PC-3 (cell line): ENCODE results near the gene RAPGEF3. TPM values are rescaled to one million over a fixed set of nuclear protein-coding genes. Genes with fewer than 3 reads are reported as not detected.

Source experiments
- ATAC-seq: fragments of 200-7000 bp; cut with Tn5 transposase; 2 replicates; pipeline ENCODE4 v1.9.1; 2020; ENCODE audit warnings: mild to moderate bottlenecking, moderate library complexity
- BruUV-seq: library from RNA; stranded (reverse); fragments of 400-500 nt; replicated peaks from 2 replicates; lab custom pipeline; 2021; lab: Mats Ljungman, UMichigan
- CTCF ChIA-PET: fragments of 300-600 bp; sonication (Branson Sonifier 250); formaldehyde crosslinking; loops from one replicate; lab custom pipeline; 2022; ENCODE audit warnings: antibody characterized with exemption; lab: Charles Lee
- POLR2A ChIA-PET: fragments of 300-600 bp; sonication (Branson Sonifier 250); formaldehyde crosslinking; loops from one replicate; lab custom pipeline; 2022; ENCODE audit warnings: antibody characterized with exemption; ENCODE audit not compliant: unreplicated experiment; lab: Charles Lee
- DNase-seq: peaks from one replicate; pipeline ENCODE4 v3.0.0-alpha.2; 2015
- H2AFZ ChIP-seq: fragments of 300-600 bp; sonication (generic); 2 replicates; pipeline ENCODE4 v1.6.0; 2016; ENCODE audit warnings: antibody characterized with exemption, low read length
- H3F3A ChIP-seq: fragments of 300-600 bp; sonication (generic); one replicate; pipeline ENCODE4 v1.6.0; 2017; ENCODE audit warnings: antibody characterized with exemption, low read length, control low read depth, mild to moderate bottlenecking; ENCODE audit not compliant: unreplicated experiment
- H3K27ac ChIP-seq: fragments of 300-600 bp; sonication (generic); 2 replicates; pipeline ENCODE4 v1.5.1; 2016; ENCODE audit warnings: mild to moderate bottlenecking, low read length
- H3K27me3 ChIP-seq: fragments of 300-600 bp; sonication (generic); 2 replicates; pipeline ENCODE4 v1.6.1; 2016; ENCODE audit warnings: low read length, mixed read lengths
- H3K36me3 ChIP-seq: fragments of 300-600 bp; sonication (generic); 2 replicates; pipeline ENCODE4 v1.6.1; 2016; ENCODE audit warnings: low read depth, mixed run types, low read length, mixed read lengths
- H3K4me1 ChIP-seq: fragments of 300-600 bp; sonication (generic); 2 replicates; pipeline ENCODE4 v1.5.1; 2016; ENCODE audit warnings: low read length; ENCODE audit not compliant: insufficient read depth
- H3K4me2 ChIP-seq: fragments of 300-600 bp; sonication (generic); 2 replicates; pipeline ENCODE4 v1.6.0; 2016; ENCODE audit warnings: low read length
- H3K4me3 ChIP-seq: fragments of 300-600 bp; sonication (generic); 2 replicates; pipeline ENCODE4 v1.5.1; 2016; ENCODE audit warnings: mild to moderate bottlenecking, low read length, mixed read lengths
- H3K79me2 ChIP-seq: fragments of 300-600 bp; sonication (generic); 2 replicates; pipeline ENCODE4 v1.6.1; 2017; ENCODE audit warnings: low read length, mixed read lengths
- H3K9ac ChIP-seq: fragments of 300-600 bp; sonication (generic); 2 replicates; pipeline ENCODE4 v1.6.0; 2016; ENCODE audit warnings: mild to moderate bottlenecking, low read length
- H3K9me2 ChIP-seq: fragments of 300-600 bp; sonication (generic); replicated peaks from 2 replicates; pipeline ENCODE4 v1.6.1; 2016; ENCODE audit warnings: mixed run types, low read length, mixed read lengths
- H3K9me3 ChIP-seq: fragments of 300-600 bp; sonication (generic); 2 replicates; pipeline ENCODE4 v1.6.1; 2016; ENCODE audit warnings: low read length, mixed read lengths
- H4K20me1 ChIP-seq: fragments of 300-600 bp; sonication (generic); 2 replicates; pipeline ENCODE4 v1.6.1; 2016; ENCODE audit warnings: low read length, mixed read lengths
- CTCF ChIP-seq: fragments of 300-600 bp; sonication (generic); conservative IDR thresholded peaks from 2 replicates; pipeline ENCODE4 v1.5.1; 2017; ENCODE audit warnings: antibody characterized with exemption, low read depth, mild to moderate bottlenecking, low read length
- EZH2 ChIP-seq: fragments of 300-600 bp; sonication (generic); IDR thresholded peaks from one replicate; pipeline ENCODE4 v1.6.1; 2017; ENCODE audit warnings: antibody characterized with exemption, mild to moderate bottlenecking, low read length; ENCODE audit not compliant: unreplicated experiment
- EZH2phosphoT487 ChIP-seq: fragments of 300-600 bp; sonication (generic); IDR thresholded peaks from 2 replicates; pipeline ENCODE4 v1.6.1; 2018; ENCODE audit warnings: mild to moderate bottlenecking, antibody characterized with exemption, low read length, borderline replicate concordance
- intact Hi-C: fragments of 100-400 bp; cut with micrococcal nuclease; formaldehyde crosslinking; loops from 2 replicates; pipeline ENCODE4 v1.9.0; 2023
- total RNA-seq: library from RNA; depleted of rRNA; stranded (reverse); fragments of >200 nt; gene quantifications from 2 replicates; pipeline ENCODE4 v1.2.3, GENCODE V29; 2014

The RAPGEF3 gene
- total RNA-seq, 1 experiment from 2014 or later: 6.7 TPM

GRCh38 chr12:47729233-47729632 lies 29.4 kb downstream of the RAPGEF3 start:
- no peak overlapping the region for H3K9ac ChIP-seq
- no peak overlapping the region for H2AFZ ChIP-seq
- peaks cover 22% of the 10 kb centered on the region for H3K4me1 ChIP-seq
- intact Hi-C loops: no loop called here
- no peaks in the 10 kb centered on the region for H3F3A ChIP-seq
- H3K4me3 ChIP-seq: no peak overlapping the region
- TF ChIP-seq EZH2phosphoT487: no peak
- TF ChIP-seq CTCF: no peak
- TF ChIP-seq EZH2: no peak
- H3K27ac ChIP-seq: no peak overlapping the region
- BruUV-seq: no TSS peak
- no peaks in the 10 kb centered on the region for H3K9me2 ChIP-seq
- no peaks in the 10 kb centered on the region for H3K9me3 ChIP-seq
- peak; percentile 49 for DNase-seq
- no peaks in the 10 kb centered on the region for H3K79me2 ChIP-seq
- CTCF ChIA-PET: no interaction called here
- no peaks in the 10 kb centered on the region for H3K36me3 ChIP-seq
- peak overlapping the region; percentile 49; the same call in 1 of the 2 replicates for H3K4me2 ChIP-seq
- POLR2A ChIA-PET: no interaction called here
- H3K27me3 ChIP-seq: no peaks in the 10 kb centered on the region
- no peaks in the 10 kb centered on the region for H4K20me1 ChIP-seq
- no peak for ATAC-seq

- Histone ChIP-seq H2AFZ (no peak overlapping the region), H4K20me1 (no peaks in the 10 kb centered on the region), H3K27ac (no peak overlapping the region), H3F3A (no peaks in the 10 kb centered on the region), H3K4me1 (peaks cover 16% of the 10 kb centered on the region), H3K36me3 (no peaks in the 10 kb centered on the region), H3K9me2 (no peaks in the 10 kb centered on the region), H3K79me2 (no peaks in the 10 kb centered on the region), H3K4me2 (no peak overlapping the region), H3K9ac (no peak overlapping the region), H3K9me3 (no peaks in the 10 kb centered on the region), H3K4me3 (no peak overlapping the region), H3K27me3 (no peaks in the 10 kb centered on the region)
- BruUV-seq: no TSS peak
- no peak for ATAC-seq
- POLR2A ChIA-PET: interaction anchor here (0.7 kb wide), 1 partner anchor 52 kb away, joined by 4 read pairs; no protein-coding TSS in a partner anchor
- peak; percentile 17 for DNase-seq
- CTCF ChIA-PET: no interaction called here
- TF ChIP-seq EZH2phosphoT487: no peak
- no peak for TF ChIP-seq EZH2
- no peak for TF ChIP-seq CTCF
- intact Hi-C loops: no loop called here
These were observed 32.8 kb downstream of the RAPGEF3 start for GRCh38 chr12:47725893-47726292.

GRCh38 chr12:47725091-47725772 lies 33.4 kb downstream of the RAPGEF3 start, which contains the start of gene ENDOU:
Gene ENDOU, minus strand, starts transcription at chr12:47725490. Its CDS starts 77 bp downstream, at chr12:47725413.
- no peaks in the 10 kb centered on the region for H4K20me1 ChIP-seq
- no peak within 1 kb of the TSS for H3K9ac ChIP-seq
- CTCF ChIA-PET: no interaction called here
- no peaks in the 10 kb centered on the region for H3F3A ChIP-seq
- H3K4me3 ChIP-seq: no peak within 1 kb of the TSS
- H3K9me3 ChIP-seq: no peaks in the 10 kb centered on the region
- no peaks in the 10 kb centered on the region for H3K9me2 ChIP-seq
- POLR2A ChIA-PET: interaction anchor here (0.7 kb wide), 1 partner anchor 52 kb away, joined by 4 read pairs; no protein-coding TSS in a partner anchor
- H3K4me2 ChIP-seq: no peak within 1 kb of the TSS
- intact Hi-C loops: no loop called here
- ATAC-seq (no peak), DNase-seq (no peak)
- no peaks in the 10 kb centered on the region for H3K27me3 ChIP-seq
- H3K36me3 ChIP-seq: no peaks in the 10 kb centered on the region
- H3K27ac ChIP-seq: no peak within 1 kb of the TSS
- no peak within 1 kb of the TSS for H2AFZ ChIP-seq
- no peak for TF ChIP-seq EZH2phosphoT487
- no peak for TF ChIP-seq CTCF
- no peak for TF ChIP-seq EZH2
- H3K79me2 ChIP-seq: no peaks in the 10 kb centered on the region
- no TSS peak for BruUV-seq
- H3K4me1 ChIP-seq: peaks cover 10% of the 10 kb centered on the region
